ENCODE results near the gene EXOC3L2.

- TF ChIP-seq CTCF (IDR thresholded peaks at IDR 0.05; ENCODE audit: insufficient read depth, low read length, poor library complexity, severe bottlenecking) = no peak
- TF ChIP-seq EZH2phosphoT487 (conservative IDR thresholded peaks at IDR 0.05; ENCODE audit: low read length) = no peak
These were observed 11.6 kb upstream of the EXOC3L2 start for GRCh38 chr19:45256836-45257235.

Data from SU-DHL-6 (cell line).